K562 (cell line): ENCODE results near the gene SETD1B. TPM values are rescaled to one million over a fixed set of nuclear protein-coding genes. Genes with fewer than 3 reads are reported as not detected.
A peak's percentile ranks its signal among the peaks of the same experiment; 100 is the strongest.

Source experiments
- ATAC-seq: fragments of 200-7000 bp; cut with Tn5 transposase; 3 replicates; pipeline ENCODE4 v1.9.1; 2020; ENCODE audit warnings: moderate library complexity
- BruUV-seq: library from RNA; stranded (reverse); fragments of 400-500 nt; replicated peaks from 2 replicates; lab custom pipeline; 2021; lab: Mats Ljungman, UMichigan
- CTCF ChIA-PET: fragments of 300-600 bp; formaldehyde crosslinking; extraction: SDS; loops from one replicate; lab custom pipeline; 2021; ENCODE audit warnings: low intra/inter-chr PET ratio; lab: Yijun Ruan, JAX
- POLR2A ChIA-PET: fragments of 300-600, 350-650 bp; sonication (Branson Sonifier 250); formaldehyde crosslinking; extraction: SDS; loops from one replicate; lab custom pipeline; 2021; ENCODE audit warnings: antibody characterized with exemption, inconsistent platforms; lab: Yijun Ruan, JAX
- DNase-seq, 4 experiments: peaks; one replicate each; pipeline versions ENCODE4 v3.0.0 to v3.0.0-alpha.2; 2011 to 2018; ENCODE audit warnings: low spot score in 3 of 4, mixed read lengths in 3 of 4; ENCODE audit errors: extremely low read depth in 1 of 4
- FAIRE-seq: peaks from 2 replicates; lab custom pipeline; 2011; peaks lifted over from hg19 to GRCh38; lab: Jason Lieb, UNC
- H2AFZ ChIP-seq: 2 replicates; pipeline ENCODE4 v1.6.0; 2011; ENCODE audit warnings: low read depth, low read length, control low read depth, inconsistent platforms
- H3K27ac ChIP-seq: fragments of 200-600 bp; 3 replicates; pipeline ENCODE4 v1.8.0; 2011; ENCODE audit warnings: low read depth, mild to moderate bottlenecking, control low read depth, inconsistent platforms, low read length, moderate library complexity, mixed read lengths; ENCODE audit errors: extremely low read depth
- H3K27me3 ChIP-seq, 2 experiments: fragments of 300-600 bp in 1 of 2; 2 replicates in 1 of 2; 3 replicates in 1 of 2; pipeline versions ENCODE4 v1.6.0 to v1.8.0; 2011; ENCODE audit warnings: inconsistent platforms in 2 of 2, low read length in 2 of 2, mild to moderate bottlenecking in 1 of 2, mixed read lengths in 1 of 2, moderate library complexity in 1 of 2; ENCODE audit not compliant: control insufficient read depth in 2 of 2, insufficient read depth in 2 of 2
- H3K36me3 ChIP-seq: fragments of 300-600 bp; 3 replicates; pipeline ENCODE4 v1.8.0; 2011; ENCODE audit warnings: mild to moderate bottlenecking, low read length, inconsistent platforms; ENCODE audit not compliant: control insufficient read depth, insufficient read depth
- H3K4me1 ChIP-seq, 2 experiments: fragments of 200-600 bp in 1 of 2; replicated peaks in 1 of 2; 2 replicates in 1 of 2; 3 replicates in 1 of 2; pipeline versions ENCODE4 v1.5.1 to v1.8.0; 2011; ENCODE audit warnings: inconsistent platforms in 2 of 2, low read length in 2 of 2, mild to moderate bottlenecking in 1 of 2, mixed read lengths in 1 of 2, moderate library complexity in 1 of 2; ENCODE audit not compliant: control insufficient read depth in 2 of 2, insufficient read depth in 2 of 2
- H3K4me2 ChIP-seq: 2 replicates; pipeline ENCODE4 v1.6.1; 2011; ENCODE audit warnings: low read length, control low read depth, inconsistent platforms, mixed read lengths; ENCODE audit not compliant: insufficient read depth
- H3K4me3 ChIP-seq: fragments of 200-600 bp; sonication (generic), shearing (Covaris generic); 2 replicates; pipeline ENCODE4 v1.5.1; 2016; ENCODE audit warnings: control low read depth, inconsistent platforms
- H3K79me2 ChIP-seq: fragments of 200-600 bp; 3 replicates; pipeline ENCODE4 v1.8.0; 2011; ENCODE audit warnings: low read length, inconsistent platforms; ENCODE audit not compliant: control insufficient read depth, insufficient read depth
- H3K9ac ChIP-seq, 2 experiments: 2 replicates each; pipeline versions ENCODE4 v1.6.0 to v1.6.1; 2011; ENCODE audit warnings: low read depth in 2 of 2, low read length in 2 of 2, control low read depth in 1 of 2, inconsistent platforms in 1 of 2, mild to moderate bottlenecking in 1 of 2, mixed read lengths in 1 of 2; ENCODE audit not compliant: insufficient read depth in 1 of 2
- H3K9me1 ChIP-seq: one replicate; pipeline ENCODE4 v1.6.0; 2011; ENCODE audit warnings: inconsistent platforms, mild to moderate bottlenecking, low read length, moderate library complexity; ENCODE audit not compliant: control insufficient read depth, insufficient read depth
- H3K9me3 ChIP-seq: replicated peaks from 2 replicates; pipeline ENCODE4 v1.5.1; 2011; ENCODE audit warnings: low read depth, low read length, inconsistent platforms; ENCODE audit not compliant: control insufficient read depth, insufficient read depth
- H4K20me1 ChIP-seq: replicated peaks from 2 replicates; pipeline ENCODE4 v1.6.1; 2011; ENCODE audit warnings: low read length, inconsistent platforms, mixed read lengths; ENCODE audit not compliant: control insufficient read depth, insufficient read depth
- CEBPB ChIP-seq: fragments of 450-650 bp; IDR thresholded peaks from 2 replicates; pipeline ENCODE4 v1.6.1; 2016; ENCODE audit warnings: missing genetic modification characterization, missing compliant biosample characterization
- CEBPG ChIP-seq, 3 experiments: fragments of 200-800 bp in 1 of 3; sonication (Bioruptor generic) in 1 of 3; sonication (generic) in 1 of 3; formaldehyde crosslinking in 1 of 3; IDR thresholded peaks in 2 of 3; conservative IDR thresholded peaks in 1 of 3; 2 replicates each; pipeline versions ENCODE4 v1.6.1 to v1.8.0; 2016 to 2022; ENCODE audit warnings: missing compliant biosample characterization in 2 of 3, missing genetic modification characterization in 2 of 3, mild to moderate bottlenecking in 1 of 3, missing genetic modification reagents in 1 of 3
- COPS2 ChIP-seq: fragments of 450-650 bp; conservative IDR thresholded peaks from 2 replicates; pipeline ENCODE4 v1.6.1; 2016; ENCODE audit warnings: mild to moderate bottlenecking, moderate library complexity
- GABPB1 ChIP-seq: sonication (generic); formaldehyde crosslinking; IDR thresholded peaks from 2 replicates; pipeline ENCODE4 v1.8.0; 2022; ENCODE audit warnings: mild to moderate bottlenecking, missing genetic modification reagents
- HNRNPLL ChIP-seq: fragments of 200-400 bp; formaldehyde crosslinking; IDR thresholded peaks from 2 replicates; pipeline ENCODE4 v1.6.1; 2017; ENCODE audit warnings: low read length, low read depth, mild to moderate bottlenecking; ENCODE audit not compliant: poor library complexity, severe bottlenecking
- NELFE ChIP-seq: IDR thresholded peaks from 2 replicates; pipeline ENCODE4 v1.6.1; 2011; ENCODE audit warnings: mild to moderate bottlenecking; ENCODE audit not compliant: insufficient read depth, insufficient read length
- POLR2A ChIP-seq: fragments of 450-650 bp; conservative IDR thresholded peaks from 2 replicates; pipeline ENCODE4 v1.6.1; 2016
- RUNX1 ChIP-seq: sonication (generic); IDR thresholded peaks from 2 replicates; pipeline ENCODE4 v1.6.1; 2016; ENCODE audit warnings: antibody characterized with exemption, low read depth
- SAP30 ChIP-seq: fragments of 200-600 bp; sonication (generic); IDR thresholded peaks from 2 replicates; pipeline ENCODE4 v1.6.1; 2012; ENCODE audit warnings: borderline replicate concordance, low read depth, mild to moderate bottlenecking, moderate library complexity, low read length, control low read depth, inconsistent platforms; ENCODE audit not compliant: insufficient read depth, poor library complexity, severe bottlenecking
- TCF7L2 ChIP-seq: fragments of 150-350 bp; IDR thresholded peaks from 2 replicates; pipeline ENCODE4 v1.6.1; 2016; ENCODE audit warnings: low read depth, mild to moderate bottlenecking, low read length, moderate library complexity
- ZC3H8 ChIP-seq: fragments of 450-650 bp; IDR thresholded peaks from 2 replicates; pipeline ENCODE4 v1.6.1; 2017
- ZFP36 ChIP-seq: fragments of 150-350 bp; IDR thresholded peaks from 2 replicates; pipeline ENCODE4 v1.6.1; 2018; ENCODE audit warnings: low read length, low read depth; ENCODE audit not compliant: partially characterized antibody
- WGBS: fragments of 100-300 bp; shearing (Covaris generic); methylation state at CpG from one replicate; pipeline ENCODE4 v1.1.6; 2016; ENCODE audit warnings: low coverage, mixed read lengths; ENCODE audit not compliant: insufficient coverage; ENCODE audit errors: missing lambda C conversion rate; 5-methylcytosine and 5-hydroxymethylcytosine counted together
- in situ Hi-C: fragments of 300-500 bp; cut with MboI; formaldehyde crosslinking; loops from 4 replicates; pipeline ENCODE4 v1.15.0; 2018; ENCODE audit warnings: inconsistent platforms, mixed read lengths
- intact Hi-C: fragments of 100-400 bp; cut with micrococcal nuclease; formaldehyde crosslinking; loops from 2 replicates; pipeline ENCODE4 v1.14.2; 2022
- polyA plus RNA-seq, 8 experiments: library from polyadenylated mRNA; depleted of rRNA in 4 of 8; stranded (reverse) in 5 of 8; unstranded in 3 of 8; fragments of >200 nt; fragmentation: Nextera tagmentation in 2 of 8; fragmentation: Illumina TruSeq in 1 of 8; extraction: Ambion mirVana in 2 of 8; extraction: Trizol in 1 of 8; gene quantifications; 2 replicates each; pipeline versions ENCODE4 v1.2.1 to v1.2.3, GENCODE V29; 2011 to 2014; ENCODE audit warnings: inconsistent platforms in 1 of 8, missing spikeins in 1 of 8
- total RNA-seq, 7 experiments: library from RNA; depleted of rRNA in 6 of 7; stranded (reverse); fragments of >200 nt in 6 of 7; fragmentation: Illumina TruSeq in 2 of 7; extraction: Trizol in 2 of 7; gene quantifications; 2 replicates each; pipeline versions ENCODE4 v1.2.1 to v1.2.3, GENCODE V29; 2011 to 2021; ENCODE audit warnings: low replicate concordance in 1 of 7
- TF ChIP-seq, protein P1 (sequence below): sonication (generic); formaldehyde crosslinking; IDR thresholded peaks from 2 replicates; pipeline ENCODE4 v1.8.0; 2023; ENCODE audit warnings: mild to moderate bottlenecking, missing genetic modification reagents
- TF ChIP-seq, protein P2 (sequence below): fragments of 450-650 bp; formaldehyde crosslinking; IDR thresholded peaks from 2 replicates; pipeline ENCODE4 v1.4.0; 2022; ENCODE audit warnings: missing genetic modification characterization

SETD1B gene
- total and polyA plus RNA-seq, 9 of the 15 experiments (the other 6 are each of a cell fraction or from before 2014, with no cell fraction given), result 0.48 to 26.6 (median 2.3) TPM

DNA sequence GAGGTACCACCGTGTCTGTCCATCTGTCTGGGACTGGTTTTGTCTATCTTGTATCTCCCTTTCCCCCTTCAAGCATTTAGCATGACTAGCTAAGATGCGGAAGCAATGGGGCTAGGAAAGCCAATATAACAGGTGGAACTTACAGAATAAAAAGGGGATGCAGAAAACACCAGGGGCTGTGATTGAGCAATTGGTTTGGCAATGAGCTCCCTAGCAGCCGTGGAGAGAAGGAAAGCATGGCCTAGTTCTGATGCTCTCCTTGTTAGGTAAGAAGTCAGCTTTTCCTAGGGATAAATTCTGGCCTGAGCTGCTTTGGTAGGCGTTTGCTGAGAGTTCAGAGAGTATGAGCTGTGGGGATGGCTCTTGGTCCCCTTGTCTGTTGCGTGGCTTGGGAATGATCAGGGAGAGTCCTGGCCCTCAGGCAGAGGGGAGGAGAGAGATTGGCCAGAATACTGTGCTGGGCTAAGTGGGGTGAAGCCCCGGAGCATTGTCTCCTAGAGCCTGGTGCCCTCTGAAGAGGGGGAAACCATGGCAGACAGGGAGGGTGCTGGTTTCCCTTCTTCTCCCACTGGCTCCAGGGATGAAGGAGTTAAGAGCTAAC lies 7.1 kb downstream of the SETD1B start:
- Histone ChIP-seq H3K9me3 (no peaks in the 10 kb centered on the region), H3K27ac (peak overlapping the region; percentile 31; the same call in 1 of the 3 replicates), H3K4me3 (0 out of 2 replicates have a peak overlapping the region, but pooled peaks have one; percentile 53), H2AFZ (no peak overlapping the region), H3K9ac (peak overlapping the region; percentile 60 to 93; a peak in 3 of 4 replicates), H3K27me3 (no peaks in the 10 kb centered on the region), H4K20me1 (peaks cover 26% of the 10 kb centered on the region), H3K9me1 (no peaks in the 10 kb centered on the region), H3K36me3 (peaks cover 87% of the 10 kb centered on the region), H3K4me1 (peaks cover 28 to 66% of the 10 kb centered on the region in 2 experiments), H3K79me2 (peaks cover 74% of the 10 kb centered on the region), H3K4me2 (peak overlapping the region; percentile 92)
- POLR2A ChIA-PET, result interaction anchor here (0.7 to 12.1 kb wide), 10 partner anchors 9 to 386 kb away, joined by 3 to 194 read pairs (median 4); partner anchors contain the start of genes RHOF and SETD1B
- intact Hi-C loops (no loop called here), in situ Hi-C loops (no loop called here)
- peak in 1 of 4 experiments; percentile 21 for DNase-seq
- WGBS, result 53% methylated on average over 6 of the region's 6 CpGs
- CTCF ChIA-PET, result interaction anchor here (5.5 kb wide), 1 partner anchor 16 kb away, joined by 73 read pairs; the partner anchor contains the start of gene RHOF
- peak; percentile 72 for FAIRE-seq
- BruUV-seq, result no TSS peak
- TF ChIP-seq, protein P1, sequence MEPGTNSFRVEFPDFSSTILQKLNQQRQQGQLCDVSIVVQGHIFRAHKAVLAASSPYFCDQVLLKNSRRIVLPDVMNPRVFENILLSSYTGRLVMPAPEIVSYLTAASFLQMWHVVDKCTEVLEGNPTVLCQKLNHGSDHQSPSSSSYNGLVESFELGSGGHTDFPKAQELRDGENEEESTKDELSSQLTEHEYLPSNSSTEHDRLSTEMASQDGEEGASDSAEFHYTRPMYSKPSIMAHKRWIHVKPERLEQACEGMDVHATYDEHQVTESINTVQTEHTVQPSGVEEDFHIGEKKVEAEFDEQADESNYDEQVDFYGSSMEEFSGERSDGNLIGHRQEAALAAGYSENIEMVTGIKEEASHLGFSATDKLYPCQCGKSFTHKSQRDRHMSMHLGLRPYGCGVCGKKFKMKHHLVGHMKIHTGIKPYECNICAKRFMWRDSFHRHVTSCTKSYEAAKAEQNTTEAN (CRISPR knock-in tag), result no peak
- no peak for TF ChIP-seq RUNX1
- TF ChIP-seq ZFP36, result no peak
- no peak for TF ChIP-seq TCF7L2
- no peak for TF ChIP-seq NELFE
- TF ChIP-seq SAP30, result peak; percentile 4
- no peak for TF ChIP-seq HNRNPLL
- TF ChIP-seq COPS2, result no peak
- TF ChIP-seq CEBPG (CRISPR knock-in tag; IDR thresholded peaks at IDR 0.05), result no peak
- TF ChIP-seq CEBPG (tag; conservative IDR thresholded peaks at IDR 0.05 in 1 of 2, IDR thresholded peaks at IDR 0.05 in 1 of 2), result 0 out of 4 replicates have a peak, but pooled peaks of 1 of the 2 experiments have one; percentile 14
- TF ChIP-seq POLR2A, result no peak
- no peak for TF ChIP-seq ZC3H8
- peak; percentile 58 for TF ChIP-seq CEBPB (tag)
- TF ChIP-seq, protein P2, sequence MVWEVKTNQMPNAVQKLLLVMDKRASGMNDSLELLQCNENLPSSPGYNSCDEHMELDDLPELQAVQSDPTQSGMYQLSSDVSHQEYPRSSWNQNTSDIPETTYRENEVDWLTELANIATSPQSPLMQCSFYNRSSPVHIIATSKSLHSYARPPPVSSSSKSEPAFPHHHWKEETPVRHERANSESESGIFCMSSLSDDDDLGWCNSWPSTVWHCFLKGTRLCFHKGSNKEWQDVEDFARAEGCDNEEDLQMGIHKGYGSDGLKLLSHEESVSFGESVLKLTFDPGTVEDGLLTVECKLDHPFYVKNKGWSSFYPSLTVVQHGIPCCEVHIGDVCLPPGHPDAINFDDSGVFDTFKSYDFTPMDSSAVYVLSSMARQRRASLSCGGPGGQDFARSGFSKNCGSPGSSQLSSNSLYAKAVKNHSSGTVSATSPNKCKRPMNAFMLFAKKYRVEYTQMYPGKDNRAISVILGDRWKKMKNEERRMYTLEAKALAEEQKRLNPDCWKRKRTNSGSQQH (CRISPR knock-in tag), result no peak
- TF ChIP-seq GABPB1 (CRISPR knock-in tag), result no peak
- no peak for ATAC-seq
